Activated CD4-positive, alpha-beta T cell treated with anti-CD3 and anti-CD28 coated beads for 1 hour (primary cell): ENCODE data around the gene ROBO2.

Experiments
- DNase-seq: peaks from one replicate; pipeline ENCODE4 v3.0.0-alpha.2; 2020

ROBO2 gene

DNA sequence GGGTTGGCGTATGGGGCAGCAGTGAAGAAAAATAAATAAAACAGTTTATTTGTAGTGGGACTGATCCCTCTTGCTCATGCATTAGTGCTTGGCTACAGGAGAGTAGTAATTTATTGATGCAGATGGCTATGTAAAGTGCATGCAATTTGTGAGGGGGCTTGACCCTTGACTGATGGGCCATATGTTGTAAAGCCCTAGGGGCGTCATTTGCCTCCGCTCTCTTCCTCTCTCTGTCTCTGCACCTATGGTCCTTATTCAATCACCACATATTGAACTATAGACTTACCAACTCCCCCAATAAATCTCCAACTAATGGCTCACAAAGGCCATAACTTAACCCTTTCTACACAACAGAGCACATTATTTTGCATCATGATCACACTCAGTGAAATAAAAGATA lies 227.7 kb downstream of the ROBO2 start:
- DNase-seq, result no peak

DNA sequence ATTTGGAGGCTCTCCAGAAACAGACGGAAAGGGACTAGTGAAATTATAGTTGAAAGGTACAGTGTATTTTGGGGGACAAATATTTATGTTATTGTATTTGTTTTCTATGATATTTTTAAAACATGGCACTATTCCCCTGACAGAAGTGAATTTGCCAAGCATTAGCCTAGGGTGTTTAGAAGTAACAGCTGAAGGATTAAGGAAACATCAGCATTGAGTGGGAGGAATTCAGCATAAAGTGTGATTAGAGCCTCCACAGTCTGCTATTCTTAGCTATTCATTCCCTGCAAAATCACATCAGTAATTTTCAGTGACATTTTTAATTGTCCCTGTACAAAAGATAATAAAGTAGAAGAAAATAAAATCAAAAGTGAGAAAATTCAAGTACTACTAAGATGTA lies 231.4 kb downstream of the ROBO2 start:
- no peak for DNase-seq

DNA sequence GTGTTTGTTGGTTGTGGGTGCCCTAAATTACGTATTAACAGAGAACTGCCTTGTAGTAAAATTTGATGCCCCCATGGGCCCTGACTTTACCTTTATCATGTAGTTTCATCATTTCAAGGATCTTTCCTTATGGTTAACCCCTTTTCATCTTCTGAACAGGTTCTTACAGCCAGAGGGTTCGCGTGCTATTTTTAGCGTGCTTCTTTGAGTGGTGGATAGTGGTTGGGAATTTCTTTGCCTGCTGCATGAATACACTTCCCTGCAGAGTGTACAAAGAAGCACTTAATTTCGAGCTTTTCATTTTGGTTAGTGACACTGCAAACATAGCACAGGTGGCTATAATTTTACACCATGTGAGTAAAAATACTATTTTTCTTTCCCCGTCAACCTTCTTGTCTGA lies 231.8 kb downstream of the ROBO2 start:
- DNase-seq, result no peak

DNA sequence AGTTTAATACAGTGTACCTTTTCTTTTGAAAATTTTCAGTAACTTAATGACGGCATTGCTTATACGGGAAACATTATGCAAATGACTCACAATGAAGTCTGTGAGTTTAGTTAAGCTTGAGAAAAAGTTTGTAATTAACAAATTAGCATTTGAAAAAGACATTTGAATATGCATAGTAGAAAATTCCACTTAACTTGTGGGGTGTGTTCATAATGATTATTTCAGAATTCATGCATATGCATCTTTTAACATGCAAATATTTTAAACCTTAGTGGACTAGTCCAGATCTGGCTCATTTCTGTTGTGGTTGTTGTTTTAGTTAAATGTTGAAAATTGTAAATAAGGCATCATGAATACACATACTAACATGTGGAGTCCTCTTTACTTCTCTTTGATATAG lies 239.4 kb downstream of the ROBO2 start:
- DNase-seq, result no peak

DNA sequence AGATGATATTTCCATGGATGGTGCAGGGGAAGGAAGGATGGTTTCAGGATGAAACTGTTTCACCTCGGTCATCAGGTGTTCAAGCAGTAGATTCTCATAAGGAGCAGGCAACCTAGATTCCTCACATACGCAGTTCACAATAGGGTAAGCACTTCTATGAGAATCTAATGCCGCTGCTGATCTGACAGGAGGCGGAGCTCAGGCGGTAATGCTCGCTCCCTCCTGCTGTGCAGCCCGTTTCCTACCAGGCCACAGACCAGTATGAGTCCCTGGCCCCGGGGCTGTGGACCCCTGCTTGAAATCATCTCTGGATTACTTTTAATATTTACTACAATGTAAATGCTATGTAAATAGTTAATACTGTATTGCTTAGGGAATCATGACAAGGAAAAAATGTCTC lies 241.8 kb downstream of the ROBO2 start:
- no peak for DNase-seq

DNA sequence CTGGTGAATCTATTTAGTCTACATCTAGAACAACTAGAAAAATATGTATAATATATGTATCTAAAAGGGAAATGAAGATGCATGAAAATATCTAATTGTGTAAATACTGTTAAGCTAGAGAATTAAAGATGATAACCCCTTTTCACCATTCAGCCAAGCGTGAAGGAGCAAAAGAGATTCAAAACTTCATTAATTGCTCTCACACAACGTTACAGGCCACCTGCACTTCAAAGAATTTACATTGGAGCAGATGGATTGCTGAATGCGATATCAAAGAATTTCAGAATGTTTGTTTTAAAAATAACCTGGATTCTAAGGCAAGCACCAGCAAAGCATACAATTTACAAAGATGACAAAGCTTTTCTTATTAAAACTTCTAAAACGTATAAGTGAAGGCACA lies 243.2 kb downstream of the ROBO2 start:
- DNase-seq, result no peak

DNA sequence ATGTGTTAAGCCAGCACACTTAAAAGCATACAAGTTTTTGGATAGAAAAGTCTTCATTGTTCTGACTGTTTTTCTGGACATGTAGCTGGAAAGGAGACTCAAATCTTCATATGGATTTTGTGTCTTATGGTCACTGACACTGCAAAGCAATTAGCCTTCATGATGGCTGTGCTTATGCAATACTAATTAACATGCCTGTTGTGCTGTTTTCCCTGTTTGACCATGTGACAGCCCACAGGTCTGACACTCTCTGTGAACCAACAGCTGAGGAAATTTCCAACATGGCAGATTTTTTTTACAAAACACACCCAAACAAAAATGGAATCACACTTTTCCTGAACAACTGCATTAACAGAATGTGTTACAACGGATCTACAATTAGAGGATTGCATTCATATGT lies 248.4 kb downstream of the ROBO2 start:
- no peak for DNase-seq

DNA sequence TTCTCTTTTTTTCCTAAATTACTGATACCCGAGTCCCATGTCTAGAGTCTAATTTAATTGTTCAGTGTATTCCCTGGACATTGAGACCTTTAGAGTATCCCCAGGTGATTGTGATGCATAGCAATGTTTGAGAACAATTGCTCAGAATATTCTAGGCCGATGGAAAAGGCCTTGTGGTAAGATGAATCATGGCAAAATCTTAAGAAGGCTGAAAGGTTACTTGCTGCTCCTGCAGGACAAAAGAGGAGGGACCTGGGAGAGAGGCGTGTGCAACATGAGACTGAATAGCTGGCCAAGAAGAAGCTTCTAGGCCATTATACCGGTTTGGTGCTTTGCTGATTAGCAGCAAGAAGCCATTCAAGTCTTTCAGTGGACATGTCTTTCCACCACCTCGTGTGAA lies 256.6 kb downstream of the ROBO2 start:
- no peak for DNase-seq

DNA sequence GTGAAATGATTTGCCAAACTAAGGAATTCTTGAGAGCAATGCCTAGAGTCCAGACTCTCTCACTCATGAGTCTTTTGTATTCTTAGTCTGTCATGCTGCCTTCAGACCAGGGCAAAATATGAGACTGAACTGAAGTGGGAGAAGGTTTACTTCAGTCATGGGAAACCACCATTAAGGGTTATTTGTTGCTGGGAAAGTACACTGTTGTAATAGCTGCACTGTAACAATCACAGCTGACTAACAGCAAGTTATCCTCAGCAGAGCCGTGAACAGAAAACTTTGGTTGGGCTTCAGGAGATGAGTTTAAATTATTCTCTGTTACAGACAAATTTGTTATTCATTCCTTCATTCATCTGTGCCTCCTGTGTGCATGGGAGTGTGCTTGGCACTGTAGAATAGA lies 258.5 kb downstream of the ROBO2 start:
- no peak for DNase-seq

DNA sequence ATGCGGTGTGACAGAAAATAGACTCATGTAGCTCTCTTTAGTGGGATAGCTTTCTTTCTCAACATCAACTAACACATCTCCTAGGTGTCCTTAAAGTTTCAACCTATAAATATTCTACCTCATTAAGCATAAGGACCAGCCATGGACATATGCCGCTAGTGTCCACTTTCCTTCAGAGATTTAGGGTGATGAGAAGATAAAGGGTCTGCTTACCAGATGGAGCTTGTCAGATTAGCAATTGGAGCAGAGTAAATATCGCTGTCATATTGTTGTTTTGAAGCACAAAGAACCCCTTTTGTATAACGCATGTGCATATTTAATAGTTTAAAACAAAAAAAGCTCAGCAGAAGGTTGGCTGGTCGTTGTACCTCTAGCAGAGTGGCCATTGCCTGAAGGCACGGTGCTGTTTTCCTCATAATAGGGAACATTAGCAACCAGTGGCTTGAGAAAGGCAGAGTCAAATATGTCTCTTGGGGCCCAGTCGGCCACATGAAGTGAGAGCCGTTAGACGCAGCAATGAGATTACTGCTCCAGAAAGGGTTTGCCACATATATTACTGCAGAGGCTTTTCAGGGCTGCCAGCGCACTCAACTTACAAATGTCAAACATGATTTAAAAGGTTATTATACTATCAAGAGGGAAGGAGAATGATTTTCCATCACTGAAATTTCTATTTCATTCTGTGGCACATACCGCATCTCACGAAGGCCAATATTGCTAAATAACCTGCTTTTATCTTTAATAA lies 264.2 kb downstream of the ROBO2 start:
- DNase-seq, result no peak

DNA sequence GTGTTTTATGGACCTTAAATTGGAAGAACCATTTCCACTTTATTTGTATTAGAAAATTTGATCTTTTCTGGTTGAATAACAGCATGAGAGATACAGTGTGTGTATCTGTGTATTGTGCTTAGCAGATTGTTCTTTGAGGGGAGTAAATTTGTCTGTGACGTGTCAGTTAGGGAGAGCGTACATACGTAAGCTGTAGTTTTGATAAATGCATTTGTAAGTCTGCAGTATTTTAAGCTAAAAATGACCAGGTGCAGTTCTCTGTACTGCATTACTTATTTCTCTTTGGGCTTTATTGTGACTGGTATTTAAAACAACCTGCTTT lies 264.8 kb downstream of the ROBO2 start:
- no peak for DNase-seq

DNA sequence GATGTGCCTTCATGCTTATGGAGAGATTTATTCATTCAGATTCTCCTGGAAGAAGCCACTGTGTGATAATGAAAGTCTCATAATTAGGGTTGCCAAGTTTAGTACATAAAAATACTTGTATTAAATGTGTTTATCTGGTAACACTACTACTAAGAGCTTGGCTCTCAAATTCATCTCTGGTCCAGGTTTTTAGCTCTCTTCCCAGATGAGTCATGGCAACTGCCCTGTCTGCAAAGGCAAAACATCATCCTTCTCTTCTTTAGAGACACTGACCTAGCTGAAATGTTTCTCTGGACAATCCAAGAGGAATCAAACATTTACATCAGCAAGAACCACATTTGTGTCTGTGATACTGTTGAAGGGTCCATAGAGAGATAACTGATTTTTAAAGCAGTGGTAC lies 269.6 kb downstream of the ROBO2 start:
- DNase-seq, result no peak

DNA sequence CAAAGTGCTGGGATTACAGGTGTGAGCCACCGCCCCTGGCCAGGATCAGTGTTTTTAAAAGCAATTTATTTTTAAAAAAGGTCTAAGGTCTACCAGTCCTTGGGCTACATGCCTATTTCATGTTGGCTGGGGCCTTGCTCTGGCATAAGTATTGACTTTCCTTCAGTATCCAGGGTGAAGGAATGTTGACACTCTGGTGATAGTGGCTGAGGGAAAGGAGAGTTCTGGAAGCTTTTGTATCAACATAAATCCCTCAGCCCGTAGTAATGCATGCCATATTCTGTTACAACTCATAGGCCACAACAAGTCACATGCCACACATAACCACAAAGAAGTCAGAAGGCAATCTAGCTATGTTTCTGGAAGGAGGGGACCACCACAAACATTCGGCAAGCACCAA lies 273.9 kb downstream of the ROBO2 start:
- DNase-seq, result no peak

DNA sequence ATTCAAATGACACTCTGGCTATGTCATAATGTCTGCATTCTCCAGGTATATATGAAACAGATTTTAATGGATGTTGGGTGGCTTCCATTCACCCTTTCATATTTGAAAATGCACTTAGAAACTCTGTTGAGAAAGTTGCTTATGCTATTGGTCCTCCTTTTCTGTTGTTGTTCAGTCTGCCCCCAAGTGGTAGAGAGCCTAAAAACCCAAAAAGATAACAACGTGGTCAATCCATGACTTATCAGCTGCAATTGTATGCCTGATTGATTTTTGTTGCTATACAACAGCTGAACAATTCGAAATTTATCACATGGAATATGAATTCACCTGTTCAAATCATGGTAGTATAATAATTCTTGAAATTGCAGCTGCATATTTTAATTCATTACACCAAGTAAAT lies 279.8 kb downstream of the ROBO2 start:
- no peak for DNase-seq

DNA sequence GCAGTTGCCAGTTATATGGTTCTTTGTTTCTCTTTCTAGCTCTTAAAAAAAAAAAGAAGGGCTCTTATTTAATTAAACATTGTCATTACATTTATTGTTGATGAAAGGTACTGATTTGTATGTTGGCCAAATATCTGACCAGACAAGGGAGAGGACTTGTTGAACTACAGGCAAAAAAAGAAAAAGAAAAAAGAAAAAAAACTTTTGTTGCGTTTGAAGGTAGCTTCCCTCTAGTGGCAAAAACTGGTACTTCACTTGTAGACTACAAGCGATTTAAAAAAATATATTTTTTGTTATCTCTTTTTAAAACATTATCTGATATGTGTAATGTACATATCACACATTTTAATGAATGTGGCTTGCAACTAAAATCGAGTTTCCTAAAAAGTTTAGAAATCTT lies 280.6 kb downstream of the ROBO2 start:
- DNase-seq, result no peak

DNA sequence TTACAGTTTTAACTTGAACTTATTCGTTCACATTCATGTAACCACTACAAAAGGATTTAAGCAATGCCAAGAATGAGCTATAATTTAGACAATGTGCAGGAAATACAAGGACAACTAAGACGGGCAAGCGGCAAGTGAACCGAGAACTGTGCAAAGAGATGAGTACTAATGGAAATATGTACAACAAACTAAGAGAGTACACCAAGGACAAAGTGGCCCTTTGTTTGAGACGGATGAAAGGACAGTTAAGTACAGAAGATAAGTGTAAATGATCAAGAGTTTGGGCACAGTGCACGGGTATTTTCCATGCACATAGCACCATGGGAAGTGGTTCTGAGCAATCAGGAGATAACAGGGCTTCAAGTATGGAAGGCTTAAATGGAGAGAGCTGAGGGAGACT lies 281.7 kb downstream of the ROBO2 start:
- no peak for DNase-seq

DNA sequence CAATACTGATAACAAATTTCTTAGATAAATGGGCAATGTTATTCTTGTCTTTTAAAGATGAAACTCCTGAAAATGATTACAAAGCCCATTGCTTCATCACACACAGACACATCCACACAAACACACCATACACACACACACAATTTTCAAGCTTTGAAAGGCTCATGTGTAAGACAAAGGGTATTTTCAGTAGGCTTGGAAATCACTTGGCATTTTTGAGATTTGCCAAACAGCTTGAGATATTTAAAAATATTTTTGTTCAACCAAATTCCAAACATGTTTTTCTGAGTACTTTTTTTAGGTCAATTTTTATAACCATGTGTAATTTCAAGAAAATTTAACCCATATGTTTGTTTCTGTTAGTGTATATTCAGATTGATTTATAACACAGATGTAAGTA lies 283.7 kb downstream of the ROBO2 start:
- no peak for DNase-seq

DNA sequence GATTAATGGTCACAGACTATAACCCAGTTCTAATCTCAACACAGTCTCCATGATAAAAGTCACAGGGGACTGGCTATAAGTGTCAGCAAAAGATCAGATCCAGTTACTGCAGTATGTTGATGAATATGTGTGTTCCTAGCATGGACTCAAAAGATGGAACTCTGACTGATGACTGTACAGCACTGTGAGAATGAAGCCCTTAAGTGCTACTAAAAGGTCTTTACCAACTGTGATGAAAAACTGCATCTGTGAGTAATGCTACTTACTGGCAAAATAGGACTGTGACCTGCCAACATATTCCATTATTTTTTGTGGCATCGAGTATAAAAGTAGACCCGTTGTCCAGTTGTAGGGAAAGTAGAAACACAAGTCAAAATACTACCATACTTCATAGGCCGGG lies 284.2 kb downstream of the ROBO2 start:
- no peak for DNase-seq

DNA sequence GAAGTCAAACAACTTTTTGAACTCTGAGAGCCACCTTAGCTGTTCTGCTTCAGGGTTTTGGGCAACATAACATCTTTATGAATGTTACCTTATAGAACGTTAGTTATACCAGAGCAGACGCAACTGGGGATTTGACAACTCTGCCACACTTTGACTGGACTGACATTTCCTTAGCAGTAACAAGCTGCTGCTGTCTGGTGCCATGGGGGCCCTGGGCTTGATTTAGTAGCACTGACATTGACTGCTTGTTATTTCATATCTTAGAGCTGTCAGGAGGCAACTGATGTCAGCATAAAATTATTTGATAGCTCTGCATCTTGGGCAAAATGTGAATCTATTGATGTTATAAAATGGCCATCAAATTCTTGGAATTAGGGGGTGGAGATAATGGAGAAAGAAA lies 285.4 kb downstream of the ROBO2 start:
- DNase-seq, result no peak

DNA sequence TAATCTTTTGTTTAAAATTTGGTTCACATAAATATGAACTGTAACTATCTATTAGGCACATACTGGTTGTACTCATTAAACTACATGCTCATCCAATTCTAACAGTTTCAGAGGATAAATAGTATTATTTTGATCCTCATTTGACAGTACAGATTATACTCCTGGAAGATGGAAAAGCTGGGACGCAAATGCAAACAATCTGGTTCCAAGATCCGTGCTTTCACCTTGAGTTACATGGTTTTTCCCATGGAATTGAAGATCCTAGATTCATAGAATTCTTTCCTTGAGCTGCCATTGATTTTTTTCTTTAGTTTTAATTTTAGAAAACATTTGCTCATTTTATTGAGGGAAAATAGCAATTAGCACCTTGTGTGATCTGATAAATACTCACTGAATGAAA lies 285.8 kb downstream of the ROBO2 start:
- DNase-seq, result no peak

DNA sequence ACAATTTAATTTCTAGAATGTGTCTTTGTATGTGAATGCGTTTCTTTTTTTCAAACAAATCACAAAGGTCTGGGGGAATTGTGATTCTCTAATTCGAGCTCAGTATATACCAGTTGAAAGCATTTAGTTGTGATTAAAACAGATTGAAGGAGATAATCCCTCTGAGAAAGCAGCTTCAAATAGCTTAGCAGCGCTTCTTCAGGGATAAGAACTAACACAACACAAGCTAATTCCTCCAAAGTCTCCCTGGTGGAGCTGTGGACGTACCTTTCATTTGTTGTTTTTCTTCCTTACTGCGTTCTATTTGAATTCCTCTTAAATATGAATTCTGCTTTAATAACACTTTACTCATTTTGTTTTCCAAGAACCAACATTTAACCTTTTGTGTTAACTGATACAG lies 286.7 kb downstream of the ROBO2 start:
- no peak for DNase-seq

DNA sequence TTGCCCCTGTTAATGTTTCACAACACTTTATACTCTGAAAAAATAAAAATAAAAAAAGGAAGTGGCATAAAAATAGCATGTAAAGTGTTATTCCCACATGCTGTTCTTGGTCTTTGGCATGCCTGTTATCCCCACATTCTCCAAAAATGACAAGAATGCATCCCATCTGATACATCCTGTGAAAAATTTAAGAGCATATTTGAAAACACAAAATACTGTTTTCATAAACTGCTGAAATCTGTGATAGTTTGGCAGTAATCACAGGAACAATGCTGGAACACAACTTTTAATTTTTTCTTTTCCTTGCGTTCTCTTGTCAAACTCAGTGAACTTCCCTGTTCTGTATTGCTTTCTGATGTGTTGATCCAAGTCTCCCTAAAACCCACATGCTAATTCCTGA lies 288.8 kb downstream of the ROBO2 start:
- no peak for DNase-seq

DNA sequence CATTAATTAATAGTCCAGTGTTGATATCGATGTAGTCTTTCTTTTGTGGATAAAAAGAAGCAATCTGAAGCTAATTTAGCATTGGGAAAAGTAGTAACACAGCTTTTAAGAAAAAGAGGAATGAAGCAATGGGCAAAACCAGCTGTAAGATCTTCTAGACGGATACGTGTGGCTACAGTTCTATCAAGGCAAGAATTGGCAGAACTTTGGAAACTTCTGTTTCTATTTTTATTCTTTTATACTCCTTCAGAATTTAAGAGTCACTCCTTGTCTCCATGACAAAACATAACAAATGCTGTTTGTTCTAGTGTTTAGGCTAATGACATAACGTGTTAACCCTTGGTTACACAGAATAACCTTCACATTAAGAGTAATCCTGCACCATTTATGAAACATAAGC lies 289.2 kb downstream of the ROBO2 start:
- DNase-seq, result no peak

DNA sequence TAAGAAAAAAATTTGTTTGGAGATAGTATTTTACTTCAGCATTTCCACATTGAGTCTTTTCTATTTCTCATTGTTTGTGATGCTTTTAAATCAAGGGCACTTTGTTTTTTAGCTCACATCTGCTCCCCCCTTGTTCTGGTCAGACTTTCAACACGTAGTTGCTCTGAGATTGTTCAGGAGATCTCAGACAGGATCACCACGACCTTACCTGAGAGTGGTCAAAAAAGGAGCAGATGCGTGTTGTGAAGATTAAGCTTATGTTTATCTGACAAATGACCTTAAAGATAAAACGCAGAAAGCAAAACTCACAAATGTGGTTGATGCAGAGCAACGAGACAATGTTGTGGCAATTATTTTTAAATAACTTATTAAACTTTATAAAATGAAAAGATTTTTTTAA lies 298.3 kb downstream of the ROBO2 start:
- DNase-seq, result no peak

DNA sequence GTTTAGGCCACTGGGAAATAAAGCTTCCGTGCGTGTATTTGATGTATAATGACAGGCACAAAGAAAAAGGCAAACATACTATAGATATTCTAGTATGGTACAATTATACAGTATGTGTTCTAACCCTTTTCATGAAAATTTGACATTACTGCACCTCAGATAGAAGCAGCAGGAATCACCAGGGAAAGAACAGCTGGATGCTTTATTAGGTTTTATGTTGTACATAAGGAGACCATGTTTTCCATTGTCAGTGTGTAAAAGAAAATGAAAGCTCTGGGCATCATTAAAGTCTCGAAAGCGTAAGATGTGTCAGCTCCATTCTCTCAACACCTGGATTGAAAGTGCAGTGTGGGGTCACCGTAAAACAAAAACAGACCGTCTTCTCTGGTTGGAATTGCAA lies 302.1 kb downstream of the ROBO2 start:
- no peak for DNase-seq

DNA sequence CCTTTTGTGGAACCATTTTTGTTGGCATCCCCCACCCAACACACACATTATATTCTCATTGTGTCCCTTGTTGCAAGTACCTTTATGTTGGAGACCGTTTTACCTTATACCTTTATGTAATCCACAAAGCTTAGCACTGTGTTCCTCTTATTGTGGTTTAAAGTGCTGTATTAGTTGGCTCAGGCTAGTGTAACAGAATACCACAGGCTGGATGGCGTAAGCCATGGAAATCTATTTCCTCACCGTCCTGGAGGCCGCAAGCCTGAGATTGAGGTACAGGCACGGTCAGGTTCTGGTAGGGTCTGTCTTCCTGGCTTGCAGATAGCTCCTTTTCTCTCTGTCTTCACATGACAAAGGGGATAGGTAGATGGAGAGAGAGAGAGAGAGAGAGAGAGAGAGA lies 302.8 kb downstream of the ROBO2 start:
- DNase-seq, result no peak
